MM.1S (cell line): Measurements from ENCODE around the gene DQX1.

Source experiments
- DNase-seq: peaks from one replicate; pipeline ENCODE4 v3.0.0-alpha.2; 2015
- H2AFZ ChIP-seq: fragments of 300-600 bp; sonication (generic); 2 replicates; pipeline ENCODE4 v1.6.0; 2016; ENCODE audit warnings: antibody characterized with exemption, low read length
- H3F3A ChIP-seq: fragments of 300-600 bp; sonication (generic); 2 replicates; pipeline ENCODE4 v1.6.1; 2016; ENCODE audit warnings: mild to moderate bottlenecking, antibody characterized with exemption, low read length, moderate library complexity, mixed read lengths; ENCODE audit not compliant: insufficient read depth
- H3K27ac ChIP-seq: fragments of 300-600 bp; sonication (generic); 2 replicates; pipeline ENCODE4 v1.5.1; 2016; ENCODE audit warnings: mild to moderate bottlenecking, low read length
- H3K27me3 ChIP-seq: fragments of 300-600 bp; sonication (generic); replicated peaks from 2 replicates; pipeline ENCODE4 v1.6.0; 2016; ENCODE audit warnings: low read length; ENCODE audit not compliant: insufficient read depth
- H3K36me3 ChIP-seq: fragments of 300-600 bp; sonication (generic); replicated peaks from 2 replicates; pipeline ENCODE4 v1.6.1; 2016; ENCODE audit warnings: mild to moderate bottlenecking, low read length, mixed read lengths; ENCODE audit not compliant: insufficient read depth
- H3K4me1 ChIP-seq: fragments of 300-600 bp; sonication (generic); 2 replicates; pipeline ENCODE4 v1.6.1; 2016; ENCODE audit warnings: low read length, mixed read lengths
- H3K4me2 ChIP-seq: fragments of 300-600 bp; sonication (generic); 2 replicates; pipeline ENCODE4 v1.6.0; 2016; ENCODE audit warnings: low read depth, low read length
- H3K4me3 ChIP-seq: fragments of 300-600 bp; sonication (generic); 2 replicates; pipeline ENCODE4 v1.5.1; 2016; ENCODE audit warnings: low read length, mixed read lengths
- H3K79me2 ChIP-seq: fragments of 300-600 bp; sonication (generic); 2 replicates; pipeline ENCODE4 v1.6.1; 2016; ENCODE audit warnings: mixed run types, low read length, mixed read lengths
- H3K9ac ChIP-seq: fragments of 300-600 bp; sonication (generic); 2 replicates; pipeline ENCODE4 v1.6.1; 2016; ENCODE audit warnings: low read length, mixed read lengths
- H3K9me2 ChIP-seq: fragments of 300-600 bp; sonication (generic); replicated peaks from 2 replicates; pipeline ENCODE4 v1.6.1; 2016; ENCODE audit warnings: mild to moderate bottlenecking, low read length, mixed read lengths; ENCODE audit not compliant: insufficient read depth
- H3K9me3 ChIP-seq: fragments of 300-600 bp; sonication (generic); replicated peaks from 2 replicates; pipeline ENCODE4 v1.6.1; 2016; ENCODE audit warnings: mild to moderate bottlenecking, low read length, mixed read lengths; ENCODE audit not compliant: insufficient read depth
- H4K20me1 ChIP-seq: fragments of 300-600 bp; sonication (generic); 2 replicates; pipeline ENCODE4 v1.6.1; 2016; ENCODE audit warnings: mild to moderate bottlenecking, low read length, moderate library complexity, mixed read lengths; ENCODE audit not compliant: insufficient read depth
- CTCF ChIP-seq: fragments of 300-600 bp; sonication (generic); IDR thresholded peaks from 2 replicates; pipeline ENCODE4 v1.5.1; 2016; ENCODE audit warnings: antibody characterized with exemption, low read length, mixed read lengths
- EZH2 ChIP-seq: fragments of 300-600 bp; sonication (generic); optimal IDR thresholded peaks from 2 replicates; pipeline ENCODE3; 2017; ENCODE audit warnings: low read depth, mild to moderate bottlenecking, antibody characterized with exemption, low read length, mixed read lengths
- EZH2phosphoT487 ChIP-seq: fragments of 300-600 bp; sonication (generic); IDR thresholded peaks from 2 replicates; pipeline ENCODE4 v1.6.1; 2018; ENCODE audit warnings: antibody characterized with exemption, low read length

Gene DQX1

GRCh38 chr2:74525717-74526648 lies at the start of gene DQX1:
TSS of gene DQX1 (minus strand) at chr2:74526231. CDS start at chr2:74525729, 502 bp downstream.
- TF ChIP-seq EZH2 (no peak), EZH2phosphoT487 (no peak), CTCF (no peak)
- Histone ChIP-seq H3K27me3 (0 out of 2 replicates have a peak, but pooled peaks cover 10% of the 10 kb centered on the region), H3K36me3 (peaks cover 11% of the 10 kb centered on the region), H3K27ac (no peak within 1 kb of the TSS), H2AFZ (no peak within 1 kb of the TSS), H3K4me1 (peaks cover 14% of the 10 kb centered on the region), H3K9me3 (no peaks in the 10 kb centered on the region), H3K4me2 (no peak within 1 kb of the TSS), H3F3A (peaks cover 15% of the 10 kb centered on the region; the same call in 1 of the 2 replicates), H3K79me2 (peaks cover 36% of the 10 kb centered on the region), H3K9ac (no peak within 1 kb of the TSS), H3K9me2 (no peaks in the 10 kb centered on the region), H3K4me3 (no peak within 1 kb of the TSS), H4K20me1 (no peaks in the 10 kb centered on the region)
- peak; percentile 34 for DNase-seq

- no peak overlapping the region for H2AFZ ChIP-seq
- no peak overlapping the region for H3K27ac ChIP-seq
- TF ChIP-seq EZH2phosphoT487 (no peak), EZH2 (no peak), CTCF (no peak)
- no peaks in the 10 kb centered on the region for H3K79me2 ChIP-seq
- no peak overlapping the region for H3K4me3 ChIP-seq
- H4K20me1 ChIP-seq = no peaks in the 10 kb centered on the region
- H3K9me3 ChIP-seq = no peaks in the 10 kb centered on the region
- no peaks in the 10 kb centered on the region for H3K36me3 ChIP-seq
- H3K27me3 ChIP-seq = no peaks in the 10 kb centered on the region
- H3K9me2 ChIP-seq = no peaks in the 10 kb centered on the region
- no peak for DNase-seq
- peaks cover 9% of the 10 kb centered on the region for H3K4me1 ChIP-seq
- no peak overlapping the region for H3K4me2 ChIP-seq
- no peak overlapping the region for H3K9ac ChIP-seq
- H3F3A ChIP-seq = peaks cover 10% of the 10 kb centered on the region
These were observed 49.3 kb upstream of the DQX1 start for GRCh38 chr2:74575320-74575719.

- DNase-seq = peak; percentile 78
- H3K9me2 ChIP-seq = no peaks in the 10 kb centered on the region
These were observed 47.9 kb upstream of the DQX1 start for GRCh38 chr2:74573747-74574562.

More at GRCh38 chr2:74573747-74574562, 47.9 kb upstream of the DQX1 start:
- peak overlapping the region; percentile 77 for H2AFZ ChIP-seq
- H3F3A ChIP-seq = peaks cover 10% of the 10 kb centered on the region
- peak overlapping the region; percentile 34; the same call in 1 of the 2 replicates for H3K27ac ChIP-seq
- H3K36me3 ChIP-seq = no peaks in the 10 kb centered on the region
- TF ChIP-seq CTCF = no peak
- no peak for TF ChIP-seq EZH2
- no peak for TF ChIP-seq EZH2phosphoT487
- no peak overlapping the region for H3K9ac ChIP-seq
- no peaks in the 10 kb centered on the region for H4K20me1 ChIP-seq
- no peaks in the 10 kb centered on the region for H3K27me3 ChIP-seq
- peak overlapping the region; percentile 46 for H3K4me2 ChIP-seq
- peak overlapping the region; percentile 31 for H3K4me3 ChIP-seq
- no peaks in the 10 kb centered on the region for H3K79me2 ChIP-seq
- H3K9me3 ChIP-seq = no peaks in the 10 kb centered on the region
- peaks cover 9% of the 10 kb centered on the region for H3K4me1 ChIP-seq
